Activated CD8-positive, alpha-beta memory T cell treated with anti-CD3 and anti-CD28 coated beads for 24 hours (primary cell): ENCODE measurements around the gene CCN5.

ENCODE experiments used
- DNase-seq: peaks from one replicate; pipeline ENCODE4 v3.0.0-alpha.2; 2020

The CCN5 gene

GRCh38 chr20:44739942-44740341 is 24.8 kb downstream of the CCN5 start:
- no peak for DNase-seq

GRCh38 chr20:44742304-44743079 is 27.3 kb downstream of the CCN5 start:
- DNase-seq: no peak

GRCh38 chr20:44743080-44743701 is 28.0 kb downstream of the CCN5 start:
- DNase-seq: no peak

GRCh38 chr20:44743916-44744655 is 28.9 kb downstream of the CCN5 start:
- DNase-seq: no peak

GRCh38 chr20:44745122-44745597 is 30.0 kb downstream of the CCN5 start:
- DNase-seq: no peak

GRCh38 chr20:44745598-44746366 is 30.6 kb downstream of the CCN5 start, which contains the start of gene KCNK15:
TSS of gene KCNK15 (plus strand) at chr20:44745865. CDS start at chr20:44745911, 46 bp downstream.
- peak; percentile 75 for DNase-seq

- DNase-seq: no peak
These were observed 31.4 kb downstream of the CCN5 start for GRCh38 chr20:44746367-44747165.

GRCh38 chr20:44747166-44748004 is 32.2 kb downstream of the CCN5 start:
- peak; percentile 82 for DNase-seq

- DNase-seq: no peak
These were observed 32.8 kb downstream of the CCN5 start for GRCh38 chr20:44748005-44748370.

- no peak for DNase-seq
These were observed 35.1 kb downstream of the CCN5 start for GRCh38 chr20:44750081-44750805.

GRCh38 chr20:44752099-44752931 is 37.1 kb downstream of the CCN5 start:
- no peak for DNase-seq

GRCh38 chr20:44754554-44754953 is 39.4 kb downstream of the CCN5 start:
- DNase-seq: no peak

GRCh38 chr20:44756011-44756688 is 41.0 kb downstream of the CCN5 start:
- DNase-seq: no peak

- no peak for DNase-seq
These were observed 41.8 kb downstream of the CCN5 start for GRCh38 chr20:44756956-44757355.

GRCh38 chr20:44758247-44759101 is 43.3 kb downstream of the CCN5 start:
- no peak for DNase-seq

- DNase-seq: no peak
These were observed 44.4 kb downstream of the CCN5 start for GRCh38 chr20:44759595-44759994.

GRCh38 chr20:44761423-44761822 is 46.3 kb downstream of the CCN5 start:
- DNase-seq: no peak
